GM12872 (cell line): ENCODE measurements around the gene HDAC3.

Experiments
- CTCF ChIP-seq: IDR thresholded peaks from 3 replicates; pipeline ENCODE4 v1.5.1; 2011; ENCODE audit warnings: low read depth, mild to moderate bottlenecking, low read length, moderate library complexity; ENCODE audit not compliant: insufficient read depth

HDAC3 gene

GRCh38 chr5:141637767-141638419, 1.2 kb upstream of the HDAC3 start:
- peak; percentile 64 for TF ChIP-seq CTCF

DNA sequence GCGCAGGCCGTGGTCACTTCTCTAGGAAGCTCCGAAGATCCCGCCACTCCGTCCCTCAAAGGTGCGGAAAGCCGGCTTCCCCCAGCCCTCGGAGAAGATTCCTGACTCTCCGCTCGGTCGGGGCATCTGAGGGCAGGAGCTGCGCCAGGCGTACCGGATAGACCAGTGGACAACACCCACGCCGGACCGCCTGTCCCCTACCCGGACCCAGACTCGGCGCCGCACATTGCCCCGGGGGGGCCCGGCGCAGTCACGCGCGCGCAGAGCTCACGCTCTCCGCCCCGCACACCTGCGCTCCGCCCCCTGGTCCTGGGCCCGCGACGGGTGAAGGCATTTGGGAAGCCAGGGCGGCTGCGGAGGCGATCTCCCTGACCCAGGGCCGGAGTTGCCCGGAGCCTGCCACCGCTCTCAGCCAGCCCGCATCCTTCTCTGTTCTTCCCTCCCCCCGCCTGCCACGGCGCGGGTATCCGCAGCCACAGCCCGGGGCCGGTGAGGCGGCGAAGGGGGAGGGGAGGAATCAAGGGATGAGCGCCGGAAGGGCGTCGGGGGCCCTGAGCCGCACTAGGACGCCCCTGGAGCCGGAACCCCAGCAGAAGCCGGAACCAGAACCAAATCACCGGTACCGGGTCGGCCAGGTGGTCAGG, 596 bp upstream of the HDAC3 start:
- no peak for TF ChIP-seq CTCF

DNA sequence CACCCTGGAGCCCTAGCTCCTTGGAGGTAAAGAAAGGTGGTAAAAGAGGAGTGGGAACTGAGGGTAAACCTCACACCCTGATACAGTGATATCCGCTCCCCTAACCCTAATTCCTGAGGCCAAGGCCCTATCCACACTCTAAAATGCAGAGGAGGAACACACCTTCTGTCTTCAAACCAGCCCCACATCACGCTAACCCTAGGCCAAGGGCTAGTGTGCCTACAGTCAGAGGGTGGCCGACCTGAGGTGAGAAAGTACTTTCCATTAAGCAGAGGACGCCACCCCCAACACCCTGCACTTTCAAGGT, 590 bp downstream of the HDAC3 start:
- no peak for TF ChIP-seq CTCF

DNA sequence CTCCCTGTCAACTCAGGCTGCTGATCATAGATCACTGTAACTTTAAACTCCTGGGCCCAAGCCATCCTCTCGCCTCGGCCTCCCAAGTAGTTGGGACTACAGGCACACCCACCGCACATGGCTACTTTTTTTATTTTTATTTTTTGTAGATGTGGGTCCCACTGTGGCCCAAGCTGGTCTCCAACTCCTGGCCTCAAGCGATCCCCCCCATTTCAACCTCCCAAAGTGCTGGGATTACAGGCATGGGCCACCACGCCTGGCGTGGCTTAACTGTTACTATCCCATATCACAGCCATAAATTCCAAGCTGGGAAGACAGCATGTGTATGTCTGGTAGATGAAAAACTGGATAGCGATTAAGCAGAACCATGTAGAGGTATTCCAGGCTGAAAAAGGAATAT, 1.0 kb downstream of the HDAC3 start:
- no peak for TF ChIP-seq CTCF

DNA sequence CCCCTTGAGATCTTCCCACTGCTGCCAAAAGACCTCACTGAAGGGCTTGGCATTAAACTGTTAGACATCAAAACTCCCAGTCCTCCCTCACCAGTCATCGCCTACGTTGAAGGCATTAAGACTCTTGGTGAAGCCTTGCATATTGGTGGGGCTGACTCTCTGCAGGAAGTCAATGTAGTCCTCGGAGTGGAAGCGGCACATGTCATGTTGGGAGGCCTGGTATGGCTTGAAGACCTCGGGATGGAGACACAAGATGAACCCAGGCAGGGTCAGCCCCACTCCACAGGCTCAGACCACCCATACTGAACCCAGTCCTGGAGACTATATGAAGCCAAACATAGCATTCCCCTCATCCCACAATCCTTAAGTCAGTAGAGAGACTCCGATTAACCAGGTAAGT, 1.9 kb downstream of the HDAC3 start:
- no peak for TF ChIP-seq CTCF

DNA sequence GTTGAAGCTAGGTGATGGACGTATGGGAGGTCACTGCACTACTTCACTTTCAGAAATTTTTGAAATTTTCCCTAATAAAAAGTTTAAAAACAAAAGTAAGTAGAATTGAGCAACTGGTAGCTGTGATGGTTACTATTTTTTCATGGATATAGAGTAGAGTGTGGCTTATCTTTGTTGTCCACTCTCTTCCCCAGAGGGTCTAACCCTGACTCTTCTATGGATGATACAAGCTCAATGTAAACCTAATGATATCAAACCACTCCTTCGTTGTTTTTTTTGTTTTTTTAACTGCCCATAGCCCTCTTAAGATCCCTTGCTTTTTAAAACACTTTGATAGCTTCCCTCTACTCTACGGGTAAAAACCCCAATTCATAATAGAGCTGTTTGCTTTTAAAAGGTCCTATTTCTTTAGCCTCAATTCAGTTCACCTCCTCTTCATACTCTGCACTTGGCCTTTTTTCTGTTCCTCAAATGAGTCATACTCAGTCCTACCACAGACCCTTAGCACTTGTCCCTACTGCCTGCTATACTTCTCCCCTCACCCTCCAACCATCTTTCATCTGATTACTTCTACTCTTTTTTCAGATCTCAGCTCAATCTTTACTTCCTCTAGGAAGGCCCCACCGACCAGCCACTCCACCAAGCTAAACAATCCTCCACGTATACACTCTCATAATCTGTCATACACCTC, 2.6 kb downstream of the HDAC3 start:
- TF ChIP-seq CTCF, result no peak

GRCh38 chr5:141632650-141633049, 4.0 kb downstream of the HDAC3 start:
- TF ChIP-seq CTCF, result no peak
